K562 (cell line): ENCODE measurements around the gene NVL. TPM values are rescaled to one million over a fixed set of nuclear protein-coding genes. Genes with fewer than 3 reads are reported as not detected.
A peak's percentile ranks its signal among the peaks of the same experiment; 100 is the strongest.

ENCODE experiments used
- CBFA2T3 ChIP-seq: fragments of 450-650 bp; IDR thresholded peaks from 2 replicates; pipeline ENCODE4 v1.6.1; 2017
- ESRRA ChIP-seq: fragments of 450-650 bp; IDR thresholded peaks from 2 replicates; pipeline ENCODE4 v1.6.1; 2014; ENCODE audit warnings: low read depth, mild to moderate bottlenecking, moderate library complexity, borderline replicate concordance
- FOXO4 ChIP-seq: fragments of 450-650 bp; formaldehyde crosslinking; IDR thresholded peaks from 2 replicates; pipeline ENCODE4 v1.4.0; 2020; ENCODE audit warnings: mild to moderate bottlenecking, moderate library complexity
- HDGF ChIP-seq: fragments of 450-650 bp; IDR thresholded peaks from 2 replicates; pipeline ENCODE4 v1.6.1; 2016
- HMG20B ChIP-seq: fragments of 250-450 bp; sonication (Bioruptor Pico); IDR thresholded peaks from 2 replicates; pipeline ENCODE4 v1.5.0; 2021; ENCODE audit warnings: mild to moderate bottlenecking
- ID3 ChIP-seq, 2 experiments: fragments of 250-450 bp in 1 of 2; fragments of 450-650 bp in 1 of 2; sonication (Bioruptor Pico) in 1 of 2; IDR thresholded peaks; 2 replicates each; pipeline versions ENCODE4 v1.6.1 to v1.8.0; 2016 to 2021; ENCODE audit warnings: mild to moderate bottlenecking in 2 of 2, moderate library complexity in 2 of 2, missing compliant biosample characterization in 1 of 2, missing genetic modification characterization in 1 of 2
- MCM3 ChIP-seq: fragments of 450-650 bp; IDR thresholded peaks from 2 replicates; pipeline ENCODE4 v1.6.1; 2016
- MCM5 ChIP-seq: fragments of 450-650 bp; IDR thresholded peaks from 2 replicates; pipeline ENCODE4 v1.6.1; 2016; ENCODE audit warnings: low read depth
- NELFE ChIP-seq: IDR thresholded peaks from 2 replicates; pipeline ENCODE4 v1.6.1; 2011; ENCODE audit warnings: mild to moderate bottlenecking; ENCODE audit not compliant: insufficient read depth, insufficient read length
- NRF1 ChIP-seq, 2 experiments: fragments of 450-650 bp; IDR thresholded peaks in 1 of 2; conservative IDR thresholded peaks in 1 of 2; 2 replicates each; pipeline ENCODE4 v1.6.1; 2014; ENCODE audit warnings: mild to moderate bottlenecking in 2 of 2
- PHF20 ChIP-seq: fragments of 450-650 bp; IDR thresholded peaks from 2 replicates; pipeline ENCODE4 v1.6.1; 2018; ENCODE audit not compliant: partially characterized antibody
- POLR3A ChIP-seq: IDR thresholded peaks from 2 replicates; pipeline ENCODE4 v1.6.1; 2011; ENCODE audit warnings: borderline replicate concordance, mild to moderate bottlenecking, moderate library complexity; ENCODE audit not compliant: insufficient read length, insufficient read depth; ENCODE audit errors: extremely low read depth
- RUNX1 ChIP-seq: sonication (generic); IDR thresholded peaks from 2 replicates; pipeline ENCODE4 v1.6.1; 2016; ENCODE audit warnings: antibody characterized with exemption, low read depth
- SAP30 ChIP-seq: fragments of 200-600 bp; sonication (generic); IDR thresholded peaks from 2 replicates; pipeline ENCODE4 v1.6.1; 2012; ENCODE audit warnings: borderline replicate concordance, low read depth, mild to moderate bottlenecking, moderate library complexity, low read length, control low read depth, inconsistent platforms; ENCODE audit not compliant: insufficient read depth, poor library complexity, severe bottlenecking
- SMARCA4 ChIP-seq: fragments of 450-650 bp; IDR thresholded peaks from 2 replicates; pipeline ENCODE4 v1.6.1; 2016
- SMARCC2 ChIP-seq: fragments of 450-650 bp; IDR thresholded peaks from 2 replicates; pipeline ENCODE4 v1.6.1; 2017; ENCODE audit warnings: antibody characterized with exemption, moderate library complexity, mild to moderate bottlenecking, low read depth
- STAG1 ChIP-seq: sonication (generic); formaldehyde crosslinking; IDR thresholded peaks from 2 replicates; pipeline ENCODE4 v1.5.0; 2020; ENCODE audit warnings: missing genetic modification reagents, borderline replicate concordance
- TAF9B ChIP-seq: fragments of 450-650 bp; IDR thresholded peaks from 2 replicates; pipeline ENCODE4 v1.6.1; 2018; ENCODE audit warnings: mild to moderate bottlenecking; ENCODE audit not compliant: partially characterized antibody
- YY1 ChIP-seq, 3 experiments: IDR thresholded peaks; 2 replicates each; pipeline ENCODE4 v1.6.1; 2011; ENCODE audit warnings: low read length in 2 of 3, mild to moderate bottlenecking in 2 of 3, moderate library complexity in 2 of 3, borderline replicate concordance in 1 of 3, control low read depth in 1 of 3, low read depth in 1 of 3; ENCODE audit not compliant: insufficient read depth in 3 of 3, insufficient replicate concordance in 2 of 3, control insufficient read depth in 1 of 3, insufficient read length in 1 of 3; ENCODE audit errors: extremely low read depth in 1 of 3
- ZNF23 ChIP-seq: fragments of 250-450 bp; sonication (Bioruptor Pico); IDR thresholded peaks from 2 replicates; pipeline ENCODE4 v1.4.0; 2020; ENCODE audit warnings: mild to moderate bottlenecking
- ZNF717 ChIP-seq: fragments of 250-450 bp; sonication (Bioruptor Pico); IDR thresholded peaks from 2 replicates; pipeline ENCODE4 v1.5.0; 2021
- ZNF764 ChIP-seq: fragments of 250-450 bp; sonication (Bioruptor Pico); IDR thresholded peaks from 2 replicates; pipeline ENCODE4 v1.4.0; 2020; ENCODE audit warnings: low read depth, mild to moderate bottlenecking, moderate library complexity
- ZNF830 ChIP-seq: fragments of 250-450 bp; sonication (Bioruptor Pico); IDR thresholded peaks from 2 replicates; pipeline ENCODE4 v1.5.0; 2021; ENCODE audit warnings: mild to moderate bottlenecking
- polyA plus RNA-seq, 8 experiments: library from polyadenylated mRNA; depleted of rRNA in 4 of 8; stranded (reverse) in 5 of 8; unstranded in 3 of 8; fragments of >200 nt; fragmentation: Nextera tagmentation in 2 of 8; fragmentation: Illumina TruSeq in 1 of 8; extraction: Ambion mirVana in 2 of 8; extraction: Trizol in 1 of 8; gene quantifications; 2 replicates each; pipeline versions ENCODE4 v1.2.1 to v1.2.3, GENCODE V29; 2011 to 2014; ENCODE audit warnings: inconsistent platforms in 1 of 8, missing spikeins in 1 of 8
- total RNA-seq, 7 experiments: library from RNA; depleted of rRNA in 6 of 7; stranded (reverse); fragments of >200 nt in 6 of 7; fragmentation: Illumina TruSeq in 2 of 7; extraction: Trizol in 2 of 7; gene quantifications; 2 replicates each; pipeline versions ENCODE4 v1.2.1 to v1.2.3, GENCODE V29; 2011 to 2021; ENCODE audit warnings: low replicate concordance in 1 of 7
- TF ChIP-seq, protein P1 (sequence below): sonication (generic); formaldehyde crosslinking; IDR thresholded peaks from 2 replicates; pipeline ENCODE4 v1.8.0; 2022; ENCODE audit warnings: mild to moderate bottlenecking, missing genetic modification reagents, borderline replicate concordance

NVL gene
- total and polyA plus RNA-seq, 9 of the 15 experiments (the other 6 are each of a cell fraction or from before 2014, with no cell fraction given), result 32.5 to 86.6 (median 62.9) TPM

GRCh38 chr1:224333309-224333926 lies 3.4 kb upstream of the NVL start (continued):
- TF ChIP-seq NRF1 (conservative IDR thresholded peaks at IDR 0.05 in 1 of 2, IDR thresholded peaks at IDR 0.05 in 1 of 2) (no peak; a peak in 1 of 4 replicates), CBFA2T3 (no peak), NELFE (no peak), FOXO4 (CRISPR knock-in tag) (no peak), RUNX1 (no peak), ESRRA (no peak), ZNF23 (CRISPR knock-in tag) (no peak), ID3 (CRISPR knock-in tag; IDR thresholded peaks at IDR 0.05) (peak; percentile 15; the same call in 1 of the 2 replicates), ID3 (tag; IDR thresholded peaks at IDR 0.05) (no peak), YY1 (IDR thresholded peaks at IDR 0.05; ENCODE audit: borderline replicate concordance in 1 of 3, control insufficient read depth in 1 of 3, extremely low read depth in 1 of 3, insufficient read depth in 3 of 3, insufficient read length in 1 of 3, insufficient replicate concordance in 2 of 3, low read depth in 1 of 3, low read length in 2 of 3) (no peak), MCM3 (no peak), TAF9B (peak; percentile 22), HDGF (no peak), PHF20 (no peak), ZNF830 (no peak), SAP30 (no peak), POLR3A (no peak), ZNF717 (CRISPR knock-in tag) (no peak), ZNF764 (CRISPR knock-in tag) (no peak), MCM5 (no peak), HMG20B (CRISPR knock-in tag) (no peak), SMARCA4 (no peak), SMARCC2 (no peak), STAG1 (CRISPR knock-in tag) (no peak)
- TF ChIP-seq, protein P1, sequence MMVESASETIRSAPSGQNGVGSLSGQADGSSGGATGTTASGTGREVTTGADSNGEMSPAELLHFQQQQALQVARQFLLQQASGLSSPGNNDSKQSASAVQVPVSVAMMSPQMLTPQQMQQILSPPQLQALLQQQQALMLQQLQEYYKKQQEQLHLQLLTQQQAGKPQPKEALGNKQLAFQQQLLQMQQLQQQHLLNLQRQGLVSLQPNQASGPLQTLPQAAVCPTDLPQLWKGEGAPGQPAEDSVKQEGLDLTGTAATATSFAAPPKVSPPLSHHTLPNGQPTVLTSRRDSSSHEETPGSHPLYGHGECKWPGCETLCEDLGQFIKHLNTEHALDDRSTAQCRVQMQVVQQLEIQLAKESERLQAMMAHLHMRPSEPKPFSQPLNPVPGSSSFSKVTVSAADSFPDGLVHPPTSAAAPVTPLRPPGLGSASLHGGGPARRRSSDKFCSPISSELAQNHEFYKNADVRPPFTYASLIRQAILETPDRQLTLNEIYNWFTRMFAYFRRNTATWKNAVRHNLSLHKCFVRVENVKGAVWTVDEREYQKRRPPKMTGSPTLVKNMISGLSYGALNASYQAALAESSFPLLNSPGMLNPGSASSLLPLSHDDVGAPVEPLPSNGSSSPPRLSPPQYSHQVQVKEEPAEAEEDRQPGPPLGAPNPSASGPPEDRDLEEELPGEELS (CRISPR knock-in tag), result no peak
